ENCODE measurements around the gene BEND7. TPM values are rescaled to one million over a fixed set of nuclear protein-coding genes. Genes with fewer than 3 reads are reported as not detected.
A peak's percentile ranks its signal among the peaks of the same experiment; 100 is the strongest.

Gene BEND7
- total and polyA plus RNA-seq, 8 donors, result 12.8 to 21.3 (median 19.6) TPM

GRCh38 chr10:13528123-13528874 is 515 bp downstream of the BEND7 start:
- DNase-seq, result peak in 1 of 4 donors; percentile 83
- Histone ChIP-seq H3K36me3 (no peaks in the 10 kb centered on the region), H3K4me3 (peak overlapping the region; percentile 27 to 51), H3K27ac (peak overlapping the region in 1 of 2 donors; percentile 60), H3K27me3 (peaks cover 0 to 63% of the 10 kb centered on the region in 2 donors), H3K4me1 (peaks cover 11 to 13% of the 10 kb centered on the region in 2 donors), H3K9me3 (no peaks in the 10 kb centered on the region)
- no peak for TF ChIP-seq CTCF (IDR thresholded peaks at IDR 0.05)
- peak; percentile 7 for ATAC-seq
- intact Hi-C loops (cut with DNase I), result no loop called here

GRCh38 chr10:13527864-13528122 is 1.0 kb downstream of the BEND7 start:
- H3K9me3 ChIP-seq, result no peaks in the 10 kb centered on the region
- H3K27me3 ChIP-seq, result peaks cover 0 to 63% of the 10 kb centered on the region in 2 donors
- H3K4me3 ChIP-seq, result peak overlapping the region; percentile 27 to 51
- peaks cover 11 to 13% of the 10 kb centered on the region in 2 donors for H3K4me1 ChIP-seq
- ATAC-seq (no peak), DNase-seq (no peak)
- intact Hi-C loops (cut with DNase I), result no loop called here
- H3K27ac ChIP-seq, result peak overlapping the region in 1 of 2 donors; percentile 60
- no peaks in the 10 kb centered on the region for H3K36me3 ChIP-seq
- no peak for TF ChIP-seq CTCF (IDR thresholded peaks at IDR 0.05)

GRCh38 chr10:13526948-13527863 is 1.6 kb downstream of the BEND7 start:
- Histone ChIP-seq H3K27ac (peak overlapping the region in 1 of 2 donors; percentile 60), H3K27me3 (peaks cover 0 to 63% of the 10 kb centered on the region in 2 donors), H3K9me3 (no peaks in the 10 kb centered on the region), H3K4me1 (peaks cover 11 to 13% of the 10 kb centered on the region in 2 donors), H3K36me3 (no peaks in the 10 kb centered on the region), H3K4me3 (peak overlapping the region; percentile 27 to 51)
- TF ChIP-seq CTCF (IDR thresholded peaks at IDR 0.05), result no peak
- DNase-seq (no peak), ATAC-seq (peak; percentile 45)
- intact Hi-C loops (cut with DNase I), result no loop called here

- Histone ChIP-seq H3K9me3 (no peaks in the 10 kb centered on the region), H3K4me3 (no peak overlapping the region), H3K4me1 (peaks cover 11 to 13% of the 10 kb centered on the region in 2 donors), H3K27ac (no peak overlapping the region), H3K27me3 (peaks cover 0 to 51% of the 10 kb centered on the region in 2 donors), H3K36me3 (no peaks in the 10 kb centered on the region)
- DNase-seq (no peak), ATAC-seq (no peak)
- TF ChIP-seq CTCF (IDR thresholded peaks at IDR 0.05), result no peak
- intact Hi-C loops (cut with DNase I), result no loop called here
Observed at GRCh38 chr10:13525663-13526062, 3.2 kb downstream of the BEND7 start.

- ATAC-seq (no peak), DNase-seq (no peak)
Observed at GRCh38 chr10:13521026-13521425, 7.8 kb downstream of the BEND7 start.

More at GRCh38 chr10:13521026-13521425, 7.8 kb downstream of the BEND7 start:
- peaks cover 0 to 2% of the 10 kb centered on the region in 2 donors for H3K36me3 ChIP-seq
- intact Hi-C loops (cut with DNase I), result no loop called here
- no peak overlapping the region for H3K27ac ChIP-seq
- peaks cover 0 to 5% of the 10 kb centered on the region in 2 donors for H3K4me1 ChIP-seq
- no peak for TF ChIP-seq CTCF (IDR thresholded peaks at IDR 0.05)
- no peaks in the 10 kb centered on the region for H3K9me3 ChIP-seq
- peaks cover 0 to 12% of the 10 kb centered on the region in 2 donors for H3K27me3 ChIP-seq
- H3K4me3 ChIP-seq, result no peak overlapping the region
